HAP-1 (cell line): ENCODE results near the gene MARVELD1.

Experiments used
- DNase-seq, 2 experiments: peaks; one replicate each; pipeline ENCODE4 v3.0.0-alpha.2; 2016 to 2020; ENCODE audit warnings: low spot score in 2 of 2
- H3K27me3 ChIP-seq: fragments of 250-450 bp; sonication (Bioruptor Pico); 2 replicates; pipeline ENCODE4 v1.5.1; 2020; ENCODE audit warnings: low read depth, mild to moderate bottlenecking, moderate library complexity
- H3K36me3 ChIP-seq: fragments of 250-450 bp; sonication (Bioruptor Pico); replicated peaks from 2 replicates; pipeline ENCODE4 v1.5.1; 2020; ENCODE audit warnings: mild to moderate bottlenecking
- H3K4me1 ChIP-seq: fragments of 250-450 bp; sonication (Bioruptor Pico); 2 replicates; pipeline ENCODE4 v1.5.1; 2020; ENCODE audit warnings: mild to moderate bottlenecking
- H3K4me3 ChIP-seq: fragments of 250-450 bp; sonication (Bioruptor Pico); 2 replicates; pipeline ENCODE4 v1.5.1; 2020; ENCODE audit warnings: mild to moderate bottlenecking, moderate library complexity
- H3K9me3 ChIP-seq: fragments of 250-450 bp; sonication (Bioruptor Pico); 2 replicates; pipeline ENCODE4 v1.5.1; 2020; ENCODE audit warnings: mild to moderate bottlenecking, moderate library complexity
- in situ Hi-C: fragments of 300-500 bp; cut with MboI; formaldehyde crosslinking; loops from 3 replicates; pipeline ENCODE4 v1.14.3; 2020; ENCODE audit warnings: low sequenced_read_pairs, inconsistent platforms, mixed read lengths

MARVELD1 gene

GRCh38 chr10:97707134-97707861 lies 6.2 kb upstream of the MARVELD1 start:
- in situ Hi-C loops: no loop called here
- Histone ChIP-seq H3K36me3 (no peaks in the 10 kb centered on the region), H3K9me3 (no peaks in the 10 kb centered on the region), H3K27me3 (no peaks in the 10 kb centered on the region), H3K4me3 (no peak overlapping the region), H3K4me1 (no peaks in the 10 kb centered on the region)
- DNase-seq: no peak

- H3K36me3 ChIP-seq: no peaks in the 10 kb centered on the region
- no peaks in the 10 kb centered on the region for H3K27me3 ChIP-seq
- in situ Hi-C loops: no loop called here
- H3K4me3 ChIP-seq: no peak overlapping the region
- peaks cover 4% of the 10 kb centered on the region; the same call in 1 of the 2 replicates for H3K4me1 ChIP-seq
- H3K9me3 ChIP-seq: no peaks in the 10 kb centered on the region
- no peak for DNase-seq
Observed at GRCh38 chr10:97708167-97708566, 5.4 kb upstream of the MARVELD1 start.

- peak; percentile 71 to 77 for DNase-seq
- H3K9me3 ChIP-seq: no peaks in the 10 kb centered on the region
- no peaks in the 10 kb centered on the region for H3K27me3 ChIP-seq
- peaks cover 4% of the 10 kb centered on the region; the same call in 1 of the 2 replicates for H3K4me1 ChIP-seq
- H3K36me3 ChIP-seq: no peaks in the 10 kb centered on the region
- no peak overlapping the region for H3K4me3 ChIP-seq
- in situ Hi-C loops: no loop called here
Observed at GRCh38 chr10:97708976-97709946, 4.3 kb upstream of the MARVELD1 start.

- Histone ChIP-seq H3K27me3 (no peaks in the 10 kb centered on the region), H3K9me3 (no peaks in the 10 kb centered on the region), H3K4me1 (peaks cover 12% of the 10 kb centered on the region), H3K4me3 (no peak overlapping the region), H3K36me3 (0 out of 2 replicates have a peak, but pooled peaks cover 5% of the 10 kb centered on the region)
- DNase-seq: no peak
- in situ Hi-C loops: no loop called here
Observed at GRCh38 chr10:97711640-97712572, 1.6 kb upstream of the MARVELD1 start.

- Histone ChIP-seq H3K4me1 (peaks cover 12% of the 10 kb centered on the region), H3K27me3 (no peaks in the 10 kb centered on the region), H3K9me3 (no peaks in the 10 kb centered on the region), H3K4me3 (peak overlapping the region; percentile 53), H3K36me3 (0 out of 2 replicates have a peak, but pooled peaks cover 5% of the 10 kb centered on the region)
- in situ Hi-C loops: no loop called here
- DNase-seq: peak; percentile 43 to 70
Observed at GRCh38 chr10:97713826-97714400, 383 bp downstream of the MARVELD1 start.

- Histone ChIP-seq H3K9me3 (no peaks in the 10 kb centered on the region), H3K4me1 (peaks cover 12% of the 10 kb centered on the region), H3K27me3 (no peaks in the 10 kb centered on the region), H3K36me3 (0 out of 2 replicates have a peak, but pooled peaks cover 5% of the 10 kb centered on the region), H3K4me3 (peak overlapping the region; percentile 53)
- peak; percentile 64 to 84 for DNase-seq
- in situ Hi-C loops: no loop called here
Observed at GRCh38 chr10:97714401-97715258, 1.1 kb downstream of the MARVELD1 start.

GRCh38 chr10:97715259-97715874 lies 1.8 kb downstream of the MARVELD1 start:
- in situ Hi-C loops: no loop called here
- Histone ChIP-seq H3K27me3 (no peaks in the 10 kb centered on the region), H3K4me3 (peak overlapping the region; percentile 53), H3K9me3 (no peaks in the 10 kb centered on the region), H3K36me3 (0 out of 2 replicates have a peak, but pooled peaks cover 5% of the 10 kb centered on the region), H3K4me1 (peaks cover 12% of the 10 kb centered on the region)
- DNase-seq: no peak

GRCh38 chr10:97717627-97718026 lies 4.1 kb downstream of the MARVELD1 start:
- no peaks in the 10 kb centered on the region for H3K27me3 ChIP-seq
- H3K9me3 ChIP-seq: no peaks in the 10 kb centered on the region
- no peak for DNase-seq
- in situ Hi-C loops: no loop called here
- 0 out of 2 replicates have a peak, but pooled peaks cover 5% of the 10 kb centered on the region for H3K36me3 ChIP-seq
- no peak overlapping the region for H3K4me3 ChIP-seq
- peaks cover 12% of the 10 kb centered on the region for H3K4me1 ChIP-seq

GRCh38 chr10:97718178-97718577 lies 4.6 kb downstream of the MARVELD1 start:
- peaks cover 7% of the 10 kb centered on the region for H3K4me1 ChIP-seq
- H3K36me3 ChIP-seq: 0 out of 2 replicates have a peak, but pooled peaks cover 5% of the 10 kb centered on the region
- H3K4me3 ChIP-seq: no peak overlapping the region

GRCh38 chr10:97718659-97719142 lies 5.2 kb downstream of the MARVELD1 start:
- DNase-seq: no peak
- peaks cover 7% of the 10 kb centered on the region for H3K4me1 ChIP-seq
- no peaks in the 10 kb centered on the region for H3K9me3 ChIP-seq
- in situ Hi-C loops: no loop called here
- no peak overlapping the region for H3K4me3 ChIP-seq
- H3K36me3 ChIP-seq: 0 out of 2 replicates have a peak, but pooled peaks cover 5% of the 10 kb centered on the region
- H3K27me3 ChIP-seq: no peaks in the 10 kb centered on the region

More at GRCh38 chr10:97718178-97718577, 4.6 kb downstream of the MARVELD1 start:
- in situ Hi-C loops: no loop called here
- no peaks in the 10 kb centered on the region for H3K27me3 ChIP-seq
- no peak for DNase-seq
- H3K9me3 ChIP-seq: no peaks in the 10 kb centered on the region

GRCh38 chr10:97719602-97720001 lies 6.1 kb downstream of the MARVELD1 start:
- H3K9me3 ChIP-seq: no peaks in the 10 kb centered on the region
- peaks cover 7% of the 10 kb centered on the region for H3K4me1 ChIP-seq
- no peak overlapping the region for H3K4me3 ChIP-seq
- DNase-seq: no peak
- H3K27me3 ChIP-seq: no peaks in the 10 kb centered on the region
- H3K36me3 ChIP-seq: 0 out of 2 replicates have a peak, but pooled peaks cover 5% of the 10 kb centered on the region
- in situ Hi-C loops: no loop called here
